ENCODE results near the gene PARD3.
"Not testable (repeated sequence)": the region's sequence is repeated elsewhere in the genome, so short reads cannot be mapped to it uniquely, and the experiment has no call there.

PARD3 gene

GRCh38 chr10:34275626-34276130 lies 539.4 kb downstream of the PARD3 start:
- DNase-seq = no peak

GRCh38 chr10:34274906-34275305 lies 540.2 kb downstream of the PARD3 start:
- no peak for DNase-seq

GRCh38 chr10:34273340-34273739 lies 541.8 kb downstream of the PARD3 start:
- no peak for DNase-seq

- DNase-seq = no peak
These were observed 542.8 kb downstream of the PARD3 start for GRCh38 chr10:34272316-34272715.

- not testable (repeated sequence) for DNase-seq
These were observed 546.7 kb downstream of the PARD3 start for GRCh38 chr10:34268410-34268809.

- DNase-seq = no peak
These were observed 552.1 kb downstream of the PARD3 start for GRCh38 chr10:34262985-34263384.

GRCh38 chr10:34260904-34261303 lies 554.2 kb downstream of the PARD3 start:
- peak; percentile 60 for DNase-seq

GRCh38 chr10:34256216-34256615 lies 558.9 kb downstream of the PARD3 start:
- DNase-seq = no peak

- DNase-seq = no peak
These were observed 560.1 kb downstream of the PARD3 start for GRCh38 chr10:34255035-34255434.

- DNase-seq = peak; percentile 65
These were observed 560.5 kb downstream of the PARD3 start for GRCh38 chr10:34254596-34254995.

- DNase-seq = peak; percentile 47
These were observed 563.0 kb downstream of the PARD3 start for GRCh38 chr10:34252111-34252510.

- DNase-seq = no peak
These were observed 563.9 kb downstream of the PARD3 start for GRCh38 chr10:34251177-34251576.

- no peak for DNase-seq
These were observed 564.4 kb downstream of the PARD3 start for GRCh38 chr10:34250722-34251121.

- peak; percentile 40 for DNase-seq
These were observed 565.5 kb downstream of the PARD3 start for GRCh38 chr10:34249634-34250033.

- DNase-seq = no peak
These were observed 567.5 kb downstream of the PARD3 start for GRCh38 chr10:34247560-34247959.

GRCh38 chr10:34244756-34245484 lies 570.2 kb downstream of the PARD3 start:
- no peak for DNase-seq

- DNase-seq = no peak
These were observed 573.7 kb downstream of the PARD3 start for GRCh38 chr10:34241226-34242000.

- DNase-seq = no peak
These were observed 575.1 kb downstream of the PARD3 start for GRCh38 chr10:34240039-34240438.

GRCh38 chr10:34237898-34238455 lies 577.1 kb downstream of the PARD3 start:
- no peak for DNase-seq

- DNase-seq = no peak
These were observed 578.2 kb downstream of the PARD3 start for GRCh38 chr10:34236931-34237330.

- DNase-seq = peak; percentile 51
These were observed 579.8 kb downstream of the PARD3 start for GRCh38 chr10:34235164-34235832.

GRCh38 chr10:34232481-34232880 lies 582.6 kb downstream of the PARD3 start:
- no peak for DNase-seq
